ENCODE data around the gene CACNB2.

The CACNB2 gene

GRCh38 chr10:18523025-18523424 lies 382.8 kb downstream of the CACNB2 start:
- no peak overlapping the region for H3K4me3 ChIP-seq (ENCODE audit: low read depth, low read length)
- no peak for DNase-seq (ENCODE audit: low read depth)
- TF ChIP-seq CTCF (IDR thresholded peaks at IDR 0.05; ENCODE audit: low read depth, low read length) (no peak), MAX (IDR thresholded peaks at IDR 0.05; ENCODE audit: low read depth, low read length) (no peak), MYC (IDR thresholded peaks at IDR 0.05; ENCODE audit: low read depth, low read length) (no peak), POLR2A (IDR thresholded peaks at IDR 0.05; ENCODE audit: extremely low read depth, insufficient read length) (no peak)

GRCh38 chr10:18523858-18524257 lies 383.6 kb downstream of the CACNB2 start:
- TF ChIP-seq MYC (IDR thresholded peaks at IDR 0.05; ENCODE audit: low read depth, low read length) (no peak), MAX (IDR thresholded peaks at IDR 0.05; ENCODE audit: low read depth, low read length) (no peak), POLR2A (IDR thresholded peaks at IDR 0.05; ENCODE audit: extremely low read depth, insufficient read length) (no peak), CTCF (IDR thresholded peaks at IDR 0.05; ENCODE audit: low read depth, low read length) (no peak)
- no peak for DNase-seq (ENCODE audit: low read depth)

GRCh38 chr10:18527687-18528086 lies 387.5 kb downstream of the CACNB2 start:
- DNase-seq (ENCODE audit: low read depth) = no peak
- H3K4me3 ChIP-seq (ENCODE audit: low read depth, low read length) = no peak overlapping the region
- no peak for TF ChIP-seq POLR2A (IDR thresholded peaks at IDR 0.05; ENCODE audit: extremely low read depth, insufficient read length)
- no peak for TF ChIP-seq MAX (IDR thresholded peaks at IDR 0.05; ENCODE audit: low read depth, low read length)
- no peak for TF ChIP-seq CTCF (IDR thresholded peaks at IDR 0.05; ENCODE audit: low read depth, low read length)
- no peak for TF ChIP-seq MYC (IDR thresholded peaks at IDR 0.05; ENCODE audit: low read depth, low read length)

More at GRCh38 chr10:18523858-18524257, 383.6 kb downstream of the CACNB2 start:
- H3K4me3 ChIP-seq (ENCODE audit: low read depth, low read length) = no peak overlapping the region

GRCh38 chr10:18528292-18528691 lies 388.1 kb downstream of the CACNB2 start:
- TF ChIP-seq CTCF (IDR thresholded peaks at IDR 0.05; ENCODE audit: low read depth, low read length) (no peak), MYC (IDR thresholded peaks at IDR 0.05; ENCODE audit: low read depth, low read length) (no peak), POLR2A (IDR thresholded peaks at IDR 0.05; ENCODE audit: extremely low read depth, insufficient read length) (no peak), MAX (IDR thresholded peaks at IDR 0.05; ENCODE audit: low read depth, low read length) (no peak)
- DNase-seq (ENCODE audit: low read depth) = no peak
- H3K4me3 ChIP-seq (ENCODE audit: low read depth, low read length) = no peak overlapping the region

GRCh38 chr10:18532881-18533535 lies 392.8 kb downstream of the CACNB2 start:
- no peak for TF ChIP-seq MYC (IDR thresholded peaks at IDR 0.05; ENCODE audit: low read depth, low read length)
- no peak for TF ChIP-seq MAX (IDR thresholded peaks at IDR 0.05; ENCODE audit: low read depth, low read length)
- no peak for TF ChIP-seq POLR2A (IDR thresholded peaks at IDR 0.05; ENCODE audit: extremely low read depth, insufficient read length)
- no peak for TF ChIP-seq CTCF (IDR thresholded peaks at IDR 0.05; ENCODE audit: low read depth, low read length)
- H3K4me3 ChIP-seq (ENCODE audit: low read depth, low read length) = no peak overlapping the region
- no peak for DNase-seq (ENCODE audit: low read depth)

Data from NB4 (cell line).